ENCODE results near the gene IZUMO1.
"Not testable (repeated sequence)": the region's sequence is repeated elsewhere in the genome, so short reads cannot be mapped to it uniquely, and the experiment has no call there.

Gene IZUMO1

GRCh38 chr19:48711106-48711662, 35.5 kb downstream of the IZUMO1 start:
- no peak for DNase-seq

- no peak for DNase-seq
Observed at GRCh38 chr19:48708471-48708870, 38.2 kb downstream of the IZUMO1 start.

GRCh38 chr19:48705431-48705830, 41.3 kb downstream of the IZUMO1 start:
- no peak for DNase-seq

- DNase-seq: no peak
Observed at GRCh38 chr19:48703316-48703715, 43.4 kb downstream of the IZUMO1 start.

GRCh38 chr19:48702701-48703100, 44.0 kb downstream of the IZUMO1 start:
- DNase-seq: no peak

- no peak for DNase-seq
Observed at GRCh38 chr19:48698046-48698445, 48.7 kb downstream of the IZUMO1 start.

- DNase-seq: no peak
Observed at GRCh38 chr19:48696353-48697010, 50.2 kb downstream of the IZUMO1 start.

- DNase-seq: no peak
Observed at GRCh38 chr19:48695743-48696352, 50.9 kb downstream of the IZUMO1 start, which contains the start of gene FUT2. Gene FUT2, plus strand, starts transcription at chr19:48695971. Its CDS starts 6,986 bp downstream, at chr19:48702957.

GRCh38 chr19:48693629-48694028, 53.1 kb downstream of the IZUMO1 start:
- DNase-seq: not testable (repeated sequence)

Data from NCI-H1694 treated with DMSO at 0.1 percent for 48 hours (cell line).